Smooth muscle cell (in vitro differentiated cells): ENCODE measurements around the gene DPP3. TPM values are rescaled to one million over a fixed set of nuclear protein-coding genes. Genes with fewer than 3 reads are reported as not detected.

Source experiments
- DNase-seq: peaks from one replicate; lab custom pipeline; 2025; ENCODE audit not compliant: unreplicated experiment; lab: John Stamatoyannopoulos, UW
- H2AFZ ChIP-seq: fragments of 200-600 bp; sonication (generic); 2 replicates; pipeline ENCODE4 v1.6.0; 2016; ENCODE audit warnings: antibody characterized with exemption, low read depth, mild to moderate bottlenecking
- H3F3A ChIP-seq: fragments of 200-600 bp; sonication (generic); 2 replicates; pipeline ENCODE4 v1.6.0; 2017; ENCODE audit warnings: antibody characterized with exemption, low read depth
- H3K27ac ChIP-seq: fragments of 200-600 bp; sonication (generic); 2 replicates; pipeline ENCODE4 v1.5.1; 2016; ENCODE audit warnings: low read depth, mild to moderate bottlenecking
- H3K27me3 ChIP-seq: fragments of 200-600 bp; sonication (generic); 2 replicates; pipeline ENCODE4 v1.6.1; 2016; ENCODE audit warnings: low read depth, mild to moderate bottlenecking
- H3K36me3 ChIP-seq: fragments of 200-600 bp; sonication (generic); 2 replicates; pipeline ENCODE4 v1.5.1; 2016; ENCODE audit warnings: low read depth
- H3K4me1 ChIP-seq: fragments of 200-600 bp; sonication (generic); 2 replicates; pipeline ENCODE4 v1.5.1; 2016; ENCODE audit warnings: low read depth
- H3K4me2 ChIP-seq: fragments of 200-600 bp; sonication (generic); 2 replicates; pipeline ENCODE4 v1.6.0; 2016; ENCODE audit warnings: mild to moderate bottlenecking
- H3K4me3 ChIP-seq: fragments of 200-600 bp; sonication (generic); 2 replicates; pipeline ENCODE4 v1.5.1; 2016; ENCODE audit warnings: mild to moderate bottlenecking
- H3K79me2 ChIP-seq: fragments of 200-600 bp; sonication (generic); 2 replicates; pipeline ENCODE4 v1.6.0; 2016; ENCODE audit warnings: low read depth, mild to moderate bottlenecking
- H3K9ac ChIP-seq: fragments of 200-600 bp; sonication (generic); 2 replicates; pipeline ENCODE4 v1.6.0; 2016; ENCODE audit warnings: low read depth
- H3K9me3 ChIP-seq: fragments of 200-600 bp; sonication (generic); replicated peaks from 2 replicates; pipeline ENCODE4 v1.5.1; 2016; ENCODE audit warnings: low read depth
- H4K20me1 ChIP-seq: fragments of 200-600 bp; sonication (generic); 2 replicates; pipeline ENCODE4 v1.6.0; 2016; ENCODE audit warnings: low read depth
- WGBS: methylation state at CpG from one replicate; pipeline ENCODE4 v1.1.7; 2016; ENCODE audit warnings: low lambda C conversion rate; 5-methylcytosine and 5-hydroxymethylcytosine counted together
- polyA plus RNA-seq: library from polyadenylated mRNA; unstranded; fragments of >200 nt; fragmentation: Nextera tagmentation; extraction: Ambion mirVana; gene quantifications from 2 replicates; pipeline ENCODE4 v1.2.1, GENCODE V29; 2016
- total RNA-seq: library from RNA; depleted of rRNA; stranded (reverse); fragments of >200 nt; gene quantifications from 2 replicates; pipeline ENCODE4 v1.2.3, GENCODE V29; 2014
- TF ChIP-seq, protein P1 (sequence below): fragments of 200-600 bp; sonication (generic); IDR thresholded peaks from 2 replicates; pipeline ENCODE4 v1.5.1; 2017; ENCODE audit warnings: borderline replicate concordance, mild to moderate bottlenecking, antibody characterized with exemption; ENCODE audit not compliant: insufficient read depth, poor library complexity, severe bottlenecking

Gene DPP3
- total and polyA plus RNA-seq, 2 experiments from 2014 or later = 34.6 to 40.1 TPM

DNA sequence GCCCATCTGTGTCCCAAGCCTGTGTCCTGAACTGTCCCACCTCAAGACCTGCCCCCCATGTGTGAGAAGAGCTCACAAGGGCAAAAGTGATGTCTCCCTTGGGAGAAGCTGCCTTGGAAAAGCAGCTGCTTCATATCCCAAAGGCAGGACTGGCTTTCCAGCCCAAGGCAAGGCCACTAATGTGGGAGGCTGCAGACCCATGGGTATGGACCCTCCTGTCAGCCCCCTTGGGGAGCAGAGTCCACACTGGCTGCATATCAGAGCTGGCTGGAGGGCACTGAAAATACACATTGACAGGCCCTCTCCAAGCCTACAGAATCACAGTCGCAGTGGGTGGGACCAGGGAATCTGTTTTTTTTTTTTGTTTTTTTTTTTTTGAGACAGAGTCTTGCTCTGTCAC lies 10.8 kb upstream of the DPP3 start:
- Histone ChIP-seq H3K4me2 (no peak overlapping the region), H3K27me3 (no peaks in the 10 kb centered on the region), H2AFZ (no peak overlapping the region), H4K20me1 (no peaks in the 10 kb centered on the region), H3K36me3 (no peaks in the 10 kb centered on the region), H3K79me2 (no peaks in the 10 kb centered on the region), H3K4me3 (no peak overlapping the region), H3K9me3 (no peaks in the 10 kb centered on the region), H3F3A (no peaks in the 10 kb centered on the region), H3K4me1 (peaks cover 11% of the 10 kb centered on the region), H3K9ac (no peak overlapping the region), H3K27ac (no peak overlapping the region)
- no peak for DNase-seq
- WGBS = 100% methylated on average over 1 of the region's 1 CpG
- TF ChIP-seq, protein P1, sequence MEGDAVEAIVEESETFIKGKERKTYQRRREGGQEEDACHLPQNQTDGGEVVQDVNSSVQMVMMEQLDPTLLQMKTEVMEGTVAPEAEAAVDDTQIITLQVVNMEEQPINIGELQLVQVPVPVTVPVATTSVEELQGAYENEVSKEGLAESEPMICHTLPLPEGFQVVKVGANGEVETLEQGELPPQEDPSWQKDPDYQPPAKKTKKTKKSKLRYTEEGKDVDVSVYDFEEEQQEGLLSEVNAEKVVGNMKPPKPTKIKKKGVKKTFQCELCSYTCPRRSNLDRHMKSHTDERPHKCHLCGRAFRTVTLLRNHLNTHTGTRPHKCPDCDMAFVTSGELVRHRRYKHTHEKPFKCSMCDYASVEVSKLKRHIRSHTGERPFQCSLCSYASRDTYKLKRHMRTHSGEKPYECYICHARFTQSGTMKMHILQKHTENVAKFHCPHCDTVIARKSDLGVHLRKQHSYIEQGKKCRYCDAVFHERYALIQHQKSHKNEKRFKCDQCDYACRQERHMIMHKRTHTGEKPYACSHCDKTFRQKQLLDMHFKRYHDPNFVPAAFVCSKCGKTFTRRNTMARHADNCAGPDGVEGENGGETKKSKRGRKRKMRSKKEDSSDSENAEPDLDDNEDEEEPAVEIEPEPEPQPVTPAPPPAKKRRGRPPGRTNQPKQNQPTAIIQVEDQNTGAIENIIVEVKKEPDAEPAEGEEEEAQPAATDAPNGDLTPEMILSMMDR = no peak

DNA sequence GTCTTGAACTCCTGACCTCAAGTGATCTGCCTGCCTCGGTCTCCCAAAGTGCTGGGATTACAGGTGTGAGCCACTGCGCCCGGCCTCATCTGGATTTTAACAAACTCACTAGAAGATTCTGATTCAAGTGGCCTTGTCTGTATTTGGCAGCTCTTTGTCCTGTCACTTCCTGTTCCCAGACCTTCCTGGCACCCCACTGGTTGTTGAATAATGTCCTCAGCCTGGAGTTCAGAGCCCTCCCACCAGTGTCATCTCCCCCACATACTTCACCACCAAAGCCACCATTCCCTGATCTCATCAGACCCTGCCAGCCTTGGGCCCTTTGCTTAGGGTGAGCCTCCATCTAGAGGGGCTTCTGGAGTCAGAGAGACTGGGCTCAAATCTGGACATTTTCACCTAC lies 10.2 kb upstream of the DPP3 start:
- Histone ChIP-seq H2AFZ (no peak overlapping the region), H3K4me3 (no peak overlapping the region), H3K4me2 (no peak overlapping the region), H3K9ac (no peak overlapping the region), H3K36me3 (no peaks in the 10 kb centered on the region), H3K79me2 (no peaks in the 10 kb centered on the region), H3F3A (no peaks in the 10 kb centered on the region), H3K27ac (no peak overlapping the region), H3K9me3 (no peaks in the 10 kb centered on the region), H4K20me1 (no peaks in the 10 kb centered on the region), H3K4me1 (peaks cover 11% of the 10 kb centered on the region), H3K27me3 (no peaks in the 10 kb centered on the region)
- 94% methylated on average over 3 of the region's 3 CpGs for WGBS
- TF ChIP-seq, protein P1 = no peak
- no peak for DNase-seq

DNA sequence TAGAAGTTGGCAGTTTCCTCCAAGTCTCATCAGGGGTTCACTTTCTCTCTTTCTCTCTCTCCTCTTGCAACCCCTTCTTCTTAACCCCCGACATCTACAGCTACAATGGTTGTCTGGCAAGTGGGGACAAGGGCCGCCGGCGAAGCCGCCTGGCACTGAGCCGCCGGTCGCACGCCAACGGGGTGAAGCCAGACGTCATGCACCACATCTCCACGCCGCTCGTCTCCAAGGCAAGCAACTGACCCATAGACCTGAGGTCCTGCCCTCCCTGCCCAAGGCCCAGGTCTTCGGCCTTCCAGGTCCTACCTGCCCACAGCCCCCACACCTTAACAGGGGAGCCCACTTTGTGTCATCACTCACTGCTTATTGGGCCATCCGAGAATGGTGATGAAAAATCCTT lies 9.1 kb upstream of the DPP3 start:
- no peaks in the 10 kb centered on the region for H3K9me3 ChIP-seq
- no peak for DNase-seq

DNA sequence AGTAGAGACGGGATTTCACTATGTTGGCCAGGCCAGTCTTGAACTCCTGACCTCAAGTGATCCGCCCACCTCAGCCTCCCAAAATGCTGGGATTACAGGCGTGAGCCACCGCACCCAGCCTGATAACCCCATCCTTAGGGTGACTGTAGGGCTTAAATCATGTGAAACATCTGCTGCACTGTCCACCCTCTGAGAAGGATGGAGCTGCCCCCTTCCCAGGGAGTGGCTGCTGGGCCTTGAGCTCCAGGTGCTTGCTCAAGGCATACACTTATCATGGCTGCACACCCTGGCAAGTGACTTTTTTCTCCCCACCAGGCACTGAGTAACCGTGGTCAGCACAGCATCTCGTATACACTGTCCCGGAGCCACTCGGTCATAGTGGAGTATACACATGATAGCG lies 8.2 kb upstream of the DPP3 start:
- H3K4me1 ChIP-seq = peaks cover 11% of the 10 kb centered on the region
- no peak overlapping the region for H3K4me2 ChIP-seq
- no peak overlapping the region for H3K4me3 ChIP-seq
- no peaks in the 10 kb centered on the region for H3K36me3 ChIP-seq
- no peaks in the 10 kb centered on the region for H3K79me2 ChIP-seq
- no peak overlapping the region for H3K27ac ChIP-seq
- H3K27me3 ChIP-seq = no peaks in the 10 kb centered on the region
- no peaks in the 10 kb centered on the region for H3K9me3 ChIP-seq
- no peak for DNase-seq
- no peak overlapping the region for H3K9ac ChIP-seq
- TF ChIP-seq, protein P1 = no peak
- H3F3A ChIP-seq = no peaks in the 10 kb centered on the region
- 94% methylated on average over 9 of the region's 9 CpGs for WGBS
- H4K20me1 ChIP-seq = no peaks in the 10 kb centered on the region
- no peak overlapping the region for H2AFZ ChIP-seq

More for the DNA sequence above, 9.1 kb upstream of the DPP3 start:
- no peaks in the 10 kb centered on the region for H3F3A ChIP-seq
- no peak overlapping the region for H3K27ac ChIP-seq
- peaks cover 11% of the 10 kb centered on the region for H3K4me1 ChIP-seq
- TF ChIP-seq, protein P1 = no peak
- no peaks in the 10 kb centered on the region for H3K27me3 ChIP-seq
- H3K9ac ChIP-seq = no peak overlapping the region
- 97% methylated on average over 16 of the region's 16 CpGs for WGBS
- H2AFZ ChIP-seq = no peak overlapping the region
- H3K4me2 ChIP-seq = no peak overlapping the region
- H4K20me1 ChIP-seq = no peaks in the 10 kb centered on the region
- H3K4me3 ChIP-seq = no peak overlapping the region
- no peaks in the 10 kb centered on the region for H3K36me3 ChIP-seq
- no peaks in the 10 kb centered on the region for H3K79me2 ChIP-seq
